ENCODE results near the gene COPG2. TPM values are rescaled to one million over a fixed set of nuclear protein-coding genes. Genes with fewer than 3 reads are reported as not detected.

The COPG2 gene
- total and polyA plus RNA-seq, 5 experiments from 2014 or later: 1.9 to 11.9 (median 6.5) TPM

- peak overlapping the region in 5 of 10 donors; percentile 3 to 61 (median 13) for H3K27ac Mint-ChIP-seq
- H3K27me3 Mint-ChIP-seq: peaks cover 0 to 30% (median 0%) of the 10 kb centered on the region in 5 donors
- DNase-seq: no peak
- ATAC-seq: no peak
- H3K36me3 Mint-ChIP-seq: no peaks in the 10 kb centered on the region
- POLR2A ChIA-PET: no interaction called here
- peaks cover 0 to 2% (median 0%) of the 10 kb centered on the region in 9 donors for H3K9me3 Mint-ChIP-seq
- peaks cover 39 to 59% (median 48%) of the 10 kb centered on the region in 4 donors for H3K4me1 Mint-ChIP-seq
- peak overlapping the region in 6 of 10 donors; percentile 2 to 70 (median 26) for H3K4me3 Mint-ChIP-seq
Measured at GRCh38 chr7:130488392-130489139, 180.0 kb downstream of the COPG2 start.

DNA sequence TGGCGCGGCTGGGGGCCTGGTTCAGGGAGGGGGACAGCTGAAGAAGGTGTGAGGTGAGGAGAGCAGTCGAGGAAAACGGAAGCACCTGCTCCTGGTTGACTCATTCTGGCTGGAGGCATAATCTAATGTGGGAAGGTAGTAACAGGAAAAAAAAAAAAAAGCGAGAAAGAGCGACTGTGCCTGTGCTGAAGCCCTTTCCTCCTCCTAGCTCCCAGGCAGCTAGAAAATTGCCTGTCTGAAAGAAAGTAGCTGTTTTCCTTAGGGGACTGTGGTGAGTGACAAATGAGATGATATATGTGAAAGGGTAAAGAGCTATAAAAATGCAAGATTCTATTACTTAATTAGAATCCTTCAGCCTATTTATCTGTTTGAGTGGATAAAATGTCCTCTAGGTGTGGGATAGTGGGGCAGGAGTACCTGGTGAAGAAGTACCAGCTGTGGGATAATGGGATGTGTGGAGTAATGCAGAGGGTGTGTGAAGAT, 181.6 kb downstream of the COPG2 start:
- Mint-ChIP-seq H3K9me3 (no peaks in the 10 kb centered on the region), H3K27ac (peak overlapping the region in 9 of 10 donors; percentile 23 to 94 (median 80)), H3K4me3 (peak overlapping the region; percentile 89 to 96 (median 93)), H3K27me3 (peaks cover 0 to 26% (median 0%) of the 10 kb centered on the region in 5 donors), H3K36me3 (no peaks in the 10 kb centered on the region), H3K4me1 (peaks cover 32 to 51% (median 41%) of the 10 kb centered on the region in 4 donors)
- POLR2A ChIA-PET: interaction anchor here (0.7 to 1.3 kb wide), 6 partner anchors 20 to 725 kb away, joined by 3 to 4 read pairs (median 3); partner anchors contain the start of gene TMEM209
- no peak for DNase-seq
- ATAC-seq: no peak

DNA sequence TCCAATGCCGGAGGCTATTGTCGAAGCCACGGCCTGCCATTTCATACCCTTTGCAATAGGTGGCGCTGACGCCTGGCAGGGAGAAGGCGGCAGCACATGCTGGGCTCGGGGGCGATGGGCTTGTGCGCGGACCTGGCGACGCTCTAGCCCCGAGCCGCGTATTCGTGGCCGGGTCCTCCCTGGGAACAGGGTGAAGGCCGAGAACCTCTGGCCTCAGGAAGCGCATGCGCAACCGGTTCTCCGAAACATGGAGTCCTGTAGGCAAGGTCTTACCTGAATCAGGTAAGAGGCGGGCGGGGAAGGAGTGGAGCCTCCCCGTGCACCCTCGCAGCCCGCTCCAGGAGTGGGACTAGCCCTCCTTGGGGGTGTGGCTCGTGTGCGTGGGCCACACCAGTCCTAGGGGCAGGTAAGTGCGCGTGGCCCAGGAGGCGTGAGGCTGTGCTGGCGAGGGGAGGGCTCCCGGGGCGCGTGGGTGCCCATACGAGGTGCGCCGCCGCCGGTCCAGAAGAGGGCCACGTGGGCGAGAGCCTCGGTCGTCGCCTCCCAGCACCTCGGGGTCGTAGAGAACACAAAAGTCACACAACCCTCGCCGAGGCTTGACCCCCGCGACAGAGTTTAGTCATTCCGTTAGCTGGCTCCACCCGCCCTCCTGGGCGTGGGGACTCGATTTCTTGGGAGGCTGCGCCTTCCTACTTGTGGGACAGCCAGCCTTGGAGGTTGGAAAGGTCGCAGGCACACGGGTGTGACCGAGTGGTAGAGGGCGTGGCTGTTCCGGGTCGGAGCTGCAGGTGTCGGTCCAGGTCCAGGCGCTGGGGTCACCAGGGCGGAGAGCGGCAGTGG, 182.2 kb downstream of the COPG2 start:
- POLR2A ChIA-PET: interaction anchor here (0.7 to 1.3 kb wide), 6 partner anchors 21 to 726 kb away, joined by 3 to 4 read pairs (median 3); partner anchors contain the start of gene TMEM209
- no peaks in the 10 kb centered on the region for H3K9me3 Mint-ChIP-seq
- H3K4me1 Mint-ChIP-seq: peaks cover 28 to 50% (median 39%) of the 10 kb centered on the region in 4 donors
- peak overlapping the region; percentile 89 to 96 (median 93) for H3K4me3 Mint-ChIP-seq
- H3K27me3 Mint-ChIP-seq: peaks cover 0 to 26% (median 0%) of the 10 kb centered on the region in 5 donors
- peak overlapping the region; percentile 42 to 95 (median 83) for H3K27ac Mint-ChIP-seq
- no peaks in the 10 kb centered on the region for H3K36me3 Mint-ChIP-seq
- DNase-seq: peak; percentile 48 to 83 (median 62)
- peak; percentile 78 to 82 for ATAC-seq

GRCh38 chr7:130485734-130486113, 182.8 kb downstream of the COPG2 start:
- Mint-ChIP-seq H3K27ac (peak overlapping the region in 9 of 10 donors; percentile 16 to 94 (median 84)), H3K4me3 (peak overlapping the region; percentile 89 to 96 (median 93)), H3K9me3 (no peaks in the 10 kb centered on the region), H3K4me1 (peaks cover 24 to 44% (median 35%) of the 10 kb centered on the region in 4 donors), H3K36me3 (no peaks in the 10 kb centered on the region), H3K27me3 (peaks cover 0 to 23% (median 0%) of the 10 kb centered on the region in 5 donors)
- DNase-seq (no peak), ATAC-seq (no peak)
- POLR2A ChIA-PET: interaction anchor here (0.7 kb wide), 1 partner anchor 347 kb away, joined by 4 read pairs; no protein-coding TSS in a partner anchor

- POLR2A ChIA-PET: no interaction called here
- Mint-ChIP-seq H3K27me3 (peaks cover 0 to 24% (median 0%) of the 10 kb centered on the region in 5 donors), H3K4me1 (peaks cover 23 to 33% (median 27%) of the 10 kb centered on the region in 4 donors)
Measured at GRCh38 chr7:130483031-130483430, 185.5 kb downstream of the COPG2 start.

DNA sequence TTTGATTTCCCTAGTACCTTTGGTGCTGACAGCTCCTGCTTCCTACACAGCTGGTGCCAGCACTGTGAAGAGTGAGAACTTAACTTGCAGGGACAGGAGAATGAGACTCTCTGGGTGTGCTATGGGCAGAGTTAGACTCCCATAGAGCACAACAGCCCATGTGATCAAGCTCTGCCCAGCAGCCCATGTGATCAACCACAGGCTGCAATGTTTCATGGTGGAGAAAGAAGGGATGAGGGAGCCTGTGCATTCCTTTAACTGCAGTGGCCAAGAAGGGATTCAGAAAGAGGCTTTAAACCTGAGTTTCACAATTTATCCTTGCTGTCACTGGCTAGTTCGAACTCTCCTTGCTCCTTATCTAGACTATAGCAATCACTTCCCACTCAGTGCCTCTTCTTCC, 186.7 kb downstream of the COPG2 start:
- H3K4me3 Mint-ChIP-seq: no peak overlapping the region
- POLR2A ChIA-PET: no interaction called here
- peaks cover 0 to 24% (median 0%) of the 10 kb centered on the region in 5 donors for H3K27me3 Mint-ChIP-seq
- peaks cover 0 to 8% (median 0%) of the 10 kb centered on the region in 9 donors for H3K9me3 Mint-ChIP-seq
- ATAC-seq (no peak), DNase-seq (no peak)
- no peaks in the 10 kb centered on the region for H3K36me3 Mint-ChIP-seq
- H3K4me1 Mint-ChIP-seq: peaks cover 20 to 24% (median 20%) of the 10 kb centered on the region in 4 donors
- no peak overlapping the region for H3K27ac Mint-ChIP-seq

More at GRCh38 chr7:130483031-130483430, 185.5 kb downstream of the COPG2 start:
- Mint-ChIP-seq H3K36me3 (no peaks in the 10 kb centered on the region), H3K4me3 (no peak overlapping the region), H3K27ac (no peak overlapping the region), H3K9me3 (peaks cover 0 to 7% (median 0%) of the 10 kb centered on the region in 9 donors)
- DNase-seq (no peak), ATAC-seq (no peak)

DNA sequence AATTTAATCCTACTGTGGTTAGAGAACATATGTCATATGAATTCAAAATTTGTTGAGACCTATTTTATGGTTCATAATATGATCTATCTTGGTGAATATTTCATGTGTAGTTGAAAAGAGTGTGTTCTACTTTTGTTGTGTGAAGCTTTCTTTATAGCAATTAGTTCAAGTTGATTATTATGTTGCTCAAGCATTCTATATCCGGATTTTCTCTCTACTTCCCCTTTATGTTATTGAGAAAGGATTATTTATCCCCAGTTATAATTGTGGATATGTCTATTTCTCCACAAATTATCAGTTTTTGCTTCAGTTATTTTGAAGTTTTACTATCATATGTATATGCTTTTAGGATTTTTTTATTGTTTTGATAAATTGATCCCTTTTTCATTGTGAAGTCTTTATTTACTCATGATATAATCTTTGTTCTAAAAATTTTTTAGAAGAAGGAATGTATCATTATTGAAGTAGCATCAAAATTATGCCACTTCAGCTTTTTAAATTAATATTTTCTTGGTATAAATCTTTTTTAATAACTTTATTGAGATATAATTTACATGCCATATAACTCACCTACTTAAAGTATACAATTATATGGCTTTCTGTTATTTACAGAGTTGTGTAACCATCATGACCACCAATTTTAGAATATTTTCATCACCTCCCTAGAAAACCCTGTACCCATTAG, 188.7 kb downstream of the COPG2 start:
- Mint-ChIP-seq H3K9me3 (peaks cover 0 to 8% (median 0%) of the 10 kb centered on the region in 9 donors), H3K4me1 (peaks cover 1 to 7% (median 4%) of the 10 kb centered on the region in 4 donors), H3K36me3 (no peaks in the 10 kb centered on the region), H3K4me3 (no peak overlapping the region), H3K27ac (no peak overlapping the region), H3K27me3 (peaks cover 0 to 17% (median 0%) of the 10 kb centered on the region in 5 donors)
- DNase-seq (no peak), ATAC-seq (no peak)
- POLR2A ChIA-PET: no interaction called here

DNA sequence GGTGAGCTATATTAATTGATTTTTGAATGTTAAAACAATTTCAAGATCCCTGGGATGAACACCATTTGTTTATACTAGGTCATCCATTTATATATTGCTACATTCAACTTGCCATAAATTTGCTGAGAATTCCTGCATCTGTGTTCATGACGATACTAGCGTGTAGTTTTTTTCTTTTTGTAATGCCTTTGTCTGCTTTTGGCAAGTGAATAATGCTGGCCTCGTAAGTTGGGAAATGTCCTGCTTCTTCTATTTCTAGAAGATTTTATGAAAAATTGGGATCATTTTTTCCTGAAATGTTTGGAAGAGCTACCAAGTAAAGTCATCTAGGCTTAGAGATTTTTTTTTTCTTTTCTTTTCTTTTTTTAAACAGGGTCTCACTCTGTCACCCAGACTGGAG, 189.6 kb downstream of the COPG2 start:
- H3K36me3 Mint-ChIP-seq: no peaks in the 10 kb centered on the region
- peaks cover 1 to 4% (median 2%) of the 10 kb centered on the region in 4 donors for H3K4me1 Mint-ChIP-seq

DNA sequence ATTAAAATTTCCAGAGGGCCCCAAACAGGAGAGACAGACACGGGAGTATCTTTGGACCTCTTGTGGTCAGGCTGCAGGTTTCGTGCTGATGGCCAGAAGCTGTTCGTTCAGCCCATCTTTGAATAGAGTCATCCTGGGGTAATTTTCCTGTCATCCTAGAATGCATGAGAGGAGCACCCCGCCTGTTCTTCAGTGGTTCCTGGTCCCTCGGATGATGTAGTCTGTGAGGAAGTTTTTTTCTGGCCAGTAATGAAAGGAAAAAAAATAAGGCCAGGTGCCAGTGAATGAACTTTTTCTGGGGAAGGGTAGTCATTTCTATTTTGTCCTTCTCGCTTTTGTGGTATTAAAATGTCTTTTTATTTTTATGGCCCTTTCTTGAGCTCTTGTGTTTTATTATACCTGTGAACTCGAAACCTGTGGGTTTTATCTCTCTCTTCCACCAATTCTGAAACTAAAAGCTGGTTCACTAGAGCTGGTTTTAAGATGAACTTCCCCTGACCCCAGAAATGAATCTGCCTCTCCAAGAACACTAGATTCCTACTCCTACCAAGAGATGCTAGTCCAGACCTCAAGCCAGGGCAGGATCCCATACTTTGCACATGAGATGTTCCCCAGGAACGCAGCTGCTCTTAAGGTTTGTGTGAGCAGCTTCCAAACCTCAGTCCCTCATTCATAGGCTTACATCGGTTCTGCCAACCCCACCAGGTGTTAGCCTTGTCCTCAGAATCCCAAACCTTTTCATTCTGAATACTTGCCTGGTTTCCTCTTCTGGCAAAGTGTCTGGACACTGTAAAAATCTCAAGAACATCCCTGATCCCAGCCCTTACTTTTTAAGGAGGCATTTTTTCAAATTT, 192.0 kb downstream of the COPG2 start:
- Mint-ChIP-seq H3K36me3 (no peaks in the 10 kb centered on the region), H3K27me3 (peaks cover 0 to 5% (median 0%) of the 10 kb centered on the region in 5 donors), H3K9me3 (peaks cover 0 to 8% (median 0%) of the 10 kb centered on the region in 9 donors), H3K4me3 (no peak overlapping the region), H3K4me1 (peaks cover 2 to 14% (median 9%) of the 10 kb centered on the region in 4 donors), H3K27ac (peak overlapping the region in 1 of 10 donors; percentile 57)
- ATAC-seq: no peak
- no peak for DNase-seq
- POLR2A ChIA-PET: interaction anchor here (0.5 to 1.1 kb wide), 2 partner anchors 12 to 30 kb away, joined by 3 read pairs; no protein-coding TSS in a partner anchor

More for the DNA sequence above, 189.6 kb downstream of the COPG2 start:
- no peak overlapping the region for H3K27ac Mint-ChIP-seq
- POLR2A ChIA-PET: no interaction called here
- H3K9me3 Mint-ChIP-seq: peaks cover 0 to 8% (median 0%) of the 10 kb centered on the region in 9 donors
- peaks cover 0 to 12% (median 0%) of the 10 kb centered on the region in 5 donors for H3K27me3 Mint-ChIP-seq
- ATAC-seq (no peak), DNase-seq (no peak)
- no peak overlapping the region for H3K4me3 Mint-ChIP-seq

DNA sequence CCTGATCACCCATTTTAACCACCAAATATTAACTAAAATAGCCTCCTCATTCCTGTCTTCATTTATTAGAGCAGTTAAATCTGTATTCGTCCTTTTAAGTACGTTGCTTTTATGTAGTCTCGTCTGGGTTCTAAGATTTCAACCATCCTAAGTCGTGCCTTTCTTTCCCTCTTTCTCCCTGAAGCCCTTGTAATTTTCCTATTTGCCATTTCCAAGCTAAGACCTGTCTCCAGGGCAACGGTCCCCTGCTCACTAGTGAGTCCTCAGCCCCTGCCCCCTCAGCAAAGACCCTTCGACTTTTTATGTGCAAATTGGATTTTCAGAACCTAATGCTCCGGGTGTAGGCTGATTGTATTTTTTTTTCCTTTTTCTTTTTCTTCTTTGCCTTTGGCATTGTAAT, 192.8 kb downstream of the COPG2 start:
- H3K4me1 Mint-ChIP-seq: peaks cover 2 to 14% (median 9%) of the 10 kb centered on the region in 4 donors

GRCh38 chr7:130473876-130474275, 194.7 kb downstream of the COPG2 start:
- Mint-ChIP-seq H3K36me3 (no peaks in the 10 kb centered on the region), H3K27ac (peak overlapping the region in 1 of 10 donors; percentile 27), H3K4me3 (no peak overlapping the region), H3K9me3 (peaks cover 0 to 7% (median 0%) of the 10 kb centered on the region in 9 donors), H3K27me3 (no peaks in the 10 kb centered on the region), H3K4me1 (peaks cover 4 to 17% (median 13%) of the 10 kb centered on the region in 4 donors)
- POLR2A ChIA-PET: interaction anchor here (1.0 kb wide), 1 partner anchor 13 kb away, joined by 3 read pairs; no protein-coding TSS in a partner anchor
- ATAC-seq: no peak
- no peak for DNase-seq

More for the DNA sequence above, 192.8 kb downstream of the COPG2 start:
- H3K9me3 Mint-ChIP-seq: peaks cover 0 to 8% (median 0%) of the 10 kb centered on the region in 9 donors
- POLR2A ChIA-PET: interaction anchor here (1.1 kb wide), 1 partner anchor 11 kb away, joined by 3 read pairs; no protein-coding TSS in a partner anchor
- ATAC-seq (no peak), DNase-seq (no peak)
- H3K36me3 Mint-ChIP-seq: no peaks in the 10 kb centered on the region
- H3K27ac Mint-ChIP-seq: no peak overlapping the region
- H3K4me3 Mint-ChIP-seq: no peak overlapping the region
- peaks cover 0 to 5% (median 0%) of the 10 kb centered on the region in 5 donors for H3K27me3 Mint-ChIP-seq

All from naive thymus-derived CD8-positive, alpha-beta T cell (primary cell).